Esophagus (tissue), 2 donors: ENCODE data around the gene EDNRA. TPM values are rescaled to one million over a fixed set of nuclear protein-coding genes. Genes with fewer than 3 reads are reported as not detected.

Experiments used
- H3K27ac ChIP-seq, 2 donors: one replicate each; pipeline ENCODE4 v1.5.1; 2013; ENCODE audit warnings: low read depth in 2 of 2, mild to moderate bottlenecking in 2 of 2, inconsistent platforms in 1 of 2, low read length in 1 of 2, moderate library complexity in 1 of 2
- H3K27me3 ChIP-seq, 2 donors: one replicate each; pipeline ENCODE4 v1.6.1; 2013; ENCODE audit warnings: low read length in 2 of 2, control low read depth in 1 of 2, mild to moderate bottlenecking in 1 of 2; ENCODE audit not compliant: insufficient read depth in 2 of 2, control insufficient read depth in 1 of 2
- H3K36me3 ChIP-seq, 2 donors: one replicate each; pipeline ENCODE4 v1.6.1; 2013; ENCODE audit warnings: low read length in 1 of 2; ENCODE audit not compliant: control insufficient read depth in 2 of 2, insufficient read depth in 2 of 2
- H3K4me1 ChIP-seq, 2 donors: one replicate each; pipeline ENCODE4 v1.6.1; 2013; ENCODE audit warnings: low read length in 1 of 2; ENCODE audit not compliant: control insufficient read depth in 2 of 2, insufficient read depth in 2 of 2
- H3K4me3 ChIP-seq, 2 donors: one replicate each; pipeline ENCODE4 v1.5.1; 2013; ENCODE audit warnings: low read length in 2 of 2, mild to moderate bottlenecking in 2 of 2, low read depth in 1 of 2, moderate library complexity in 1 of 2
- H3K9me3 ChIP-seq, 2 donors: one replicate each; pipeline ENCODE4 v1.6.1; 2013; ENCODE audit warnings: mild to moderate bottlenecking in 2 of 2, low read depth in 1 of 2, low read length in 1 of 2, moderate library complexity in 1 of 2; ENCODE audit not compliant: control insufficient read depth in 2 of 2, insufficient read depth in 1 of 2
- WGBS, 2 donors: extraction: QIAGEN DNeasy Blood & Tissue Kit; methylation state at CpG; one replicate each; pipeline ENCODE4 v1.1.7; 2013; 5-methylcytosine and 5-hydroxymethylcytosine counted together
- polyA plus RNA-seq, 2 donors: library from polyadenylated mRNA; stranded (reverse); fragments of 200-250 nt; gene quantifications; one replicate each; pipeline ENCODE4 v1.2.3, GENCODE V29; 2013
- donor health status: healthy with polysubstance abuse.
- donor health status: Bipolar disorder and iron deficiency.

The EDNRA gene
- polyA plus RNA-seq, 2 donors, result 0.49 to 1.6 TPM

DNA sequence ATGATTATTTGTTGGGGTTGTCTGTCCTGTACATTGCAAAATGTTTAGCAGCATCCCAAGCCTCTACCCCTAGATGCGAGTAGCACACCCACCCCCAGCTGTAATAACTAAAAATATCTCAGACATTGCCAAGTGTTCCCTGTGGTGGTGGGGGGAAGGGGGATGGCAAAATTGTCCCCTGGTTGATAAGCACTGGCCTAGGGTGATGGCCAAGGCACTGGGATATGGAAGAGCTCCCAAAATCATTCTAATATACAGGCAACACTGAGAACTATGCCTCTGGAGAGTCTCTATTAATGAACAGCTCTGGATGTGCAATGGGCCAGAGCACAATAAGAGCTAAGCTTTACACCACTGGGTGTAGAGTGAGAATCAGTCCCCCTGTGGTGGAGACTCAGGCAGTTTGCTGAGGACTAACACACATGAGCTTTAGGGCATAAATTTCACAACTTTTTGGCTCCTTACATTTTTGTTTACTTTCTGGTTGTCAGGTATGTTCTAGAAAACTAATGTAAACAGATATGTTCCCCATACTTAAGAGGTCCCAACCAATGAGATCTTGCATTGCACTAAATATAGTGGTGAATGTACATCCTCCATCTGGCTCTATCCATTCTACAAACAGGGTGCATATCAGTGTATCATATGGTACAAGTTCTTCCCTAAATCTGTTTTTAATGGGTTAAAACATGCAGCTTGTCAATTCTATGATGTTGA is 34.5 kb downstream of the EDNRA start:
- WGBS, 2 donors, result 82 to 100% methylated on average over 1 of the region's 1 CpG
- no peaks in the 10 kb centered on the region for H3K36me3 ChIP-seq
- no peak overlapping the region for H3K4me3 ChIP-seq
- H3K27me3 ChIP-seq, result no peaks in the 10 kb centered on the region
- H3K9me3 ChIP-seq, result no peaks in the 10 kb centered on the region
- no peak overlapping the region for H3K27ac ChIP-seq
- no peaks in the 10 kb centered on the region for H3K4me1 ChIP-seq

DNA sequence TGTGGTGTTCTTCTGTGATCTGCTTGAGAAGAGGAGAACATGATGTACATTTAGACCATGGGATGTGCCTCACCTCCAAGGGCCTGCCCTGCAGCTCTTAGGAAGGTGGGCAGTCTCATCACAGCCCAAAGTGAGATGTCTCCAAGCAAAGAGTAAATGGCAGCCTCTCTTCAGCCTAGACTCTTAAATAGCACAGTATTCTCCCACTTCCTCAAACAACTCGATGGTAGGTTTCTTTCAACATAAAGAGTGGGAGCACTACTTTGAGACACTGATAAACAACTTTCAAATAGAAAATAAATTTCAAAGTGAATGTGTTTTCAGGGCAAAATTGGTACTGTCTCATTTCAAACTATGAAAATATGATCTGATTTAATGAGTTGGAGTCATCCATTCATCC is 35.2 kb downstream of the EDNRA start:
- Histone ChIP-seq H3K27ac (no peak overlapping the region), H3K4me1 (no peaks in the 10 kb centered on the region), H3K9me3 (no peaks in the 10 kb centered on the region), H3K4me3 (no peak overlapping the region), H3K36me3 (no peaks in the 10 kb centered on the region), H3K27me3 (no peaks in the 10 kb centered on the region)
- WGBS, 2 donors, result 46 to 66% methylated on average over 1 of the region's 1 CpG

DNA sequence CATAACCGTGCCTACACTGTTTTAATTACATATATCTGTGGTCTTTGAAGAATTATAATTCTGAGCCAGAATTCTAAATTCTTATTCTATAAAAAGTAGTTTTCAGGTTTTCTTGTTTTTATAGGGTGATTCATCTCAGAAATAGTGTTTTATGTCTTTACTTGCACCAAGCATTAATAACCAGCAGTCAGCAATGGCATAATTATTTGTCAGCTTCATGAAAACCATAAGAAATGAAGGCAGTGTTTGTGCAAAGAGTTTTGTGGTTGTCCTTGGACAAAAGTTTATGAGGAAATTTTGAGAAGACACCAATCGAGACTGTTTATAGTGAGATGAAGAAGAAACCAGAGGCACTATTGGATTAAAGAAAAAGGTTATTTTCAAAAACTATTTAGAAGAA is 37.2 kb downstream of the EDNRA start:
- H3K9me3 ChIP-seq, result no peaks in the 10 kb centered on the region
- no peak overlapping the region for H3K4me3 ChIP-seq
- H3K4me1 ChIP-seq, result no peaks in the 10 kb centered on the region
- WGBS, 2 donors, result 81 to 84% methylated on average over 2 of the region's 2 CpGs
- no peaks in the 10 kb centered on the region for H3K27me3 ChIP-seq
- H3K36me3 ChIP-seq, result no peaks in the 10 kb centered on the region
- H3K27ac ChIP-seq, result no peak overlapping the region

DNA sequence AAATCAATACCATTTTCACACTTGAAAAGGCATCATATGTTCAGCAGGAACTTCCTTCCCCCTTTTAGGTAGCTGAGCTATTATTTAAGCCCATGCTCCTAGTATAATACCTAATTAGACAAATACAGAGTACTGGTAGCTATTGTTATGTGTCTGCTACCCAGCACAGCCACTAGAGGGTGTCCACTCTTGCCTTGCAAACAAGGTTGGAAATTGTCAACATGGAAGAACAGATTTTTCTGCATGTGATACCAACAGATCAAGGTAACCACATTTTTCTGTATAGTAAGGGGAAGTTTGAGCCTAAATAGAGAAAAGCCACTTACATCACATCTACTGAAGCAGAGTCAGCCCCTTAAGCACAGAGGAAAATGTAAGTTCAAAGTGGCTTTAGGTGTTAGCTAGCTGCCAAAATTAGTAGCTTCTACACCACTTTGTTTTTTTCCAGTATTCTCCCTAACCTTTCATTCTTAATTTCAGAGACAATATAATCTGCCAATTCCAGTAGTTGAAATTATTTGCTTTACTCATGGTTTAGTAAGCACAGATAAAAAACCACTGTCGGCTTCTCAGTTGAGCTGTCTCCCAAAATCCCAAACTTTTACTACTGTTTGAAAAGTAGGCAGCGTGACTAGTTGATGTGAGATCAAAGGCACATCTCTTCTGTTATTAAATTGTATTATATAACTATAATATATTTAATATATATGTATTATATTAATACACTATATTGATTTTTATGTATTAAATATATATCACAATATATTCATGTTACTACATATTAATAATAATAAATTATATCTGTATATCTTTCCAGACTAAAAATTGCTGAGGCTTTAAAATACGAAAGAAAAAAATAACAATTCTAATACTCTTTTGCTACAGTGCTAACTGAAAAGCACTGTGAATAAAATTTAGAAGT is 38.2 kb downstream of the EDNRA start:
- H3K27ac ChIP-seq, result no peak overlapping the region

DNA sequence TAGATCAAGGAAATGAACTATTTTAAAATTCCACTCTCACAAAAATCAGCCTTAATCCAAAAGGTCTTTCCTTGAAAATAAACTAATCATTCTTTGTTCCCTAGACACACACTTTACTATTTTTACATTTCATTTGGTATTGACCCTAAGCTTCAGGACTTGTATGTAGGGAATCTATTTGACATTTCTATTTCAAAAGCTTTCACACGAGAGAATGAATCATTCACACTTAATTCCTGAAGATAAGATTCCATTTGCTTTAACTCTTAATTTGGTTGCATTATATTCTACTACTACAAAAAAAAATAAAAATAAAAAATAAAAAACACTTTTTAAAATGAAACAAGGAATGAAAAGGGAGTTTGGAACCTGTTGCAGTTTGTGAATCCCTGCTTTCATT is 43.7 kb downstream of the EDNRA start:
- WGBS, 2 donors, result 25 to 34% methylated on average over 1 of the region's 1 CpG
- Histone ChIP-seq H3K36me3 (no peaks in the 10 kb centered on the region), H3K4me3 (no peak overlapping the region), H3K27ac (no peak overlapping the region), H3K4me1 (no peaks in the 10 kb centered on the region), H3K9me3 (no peaks in the 10 kb centered on the region), H3K27me3 (no peaks in the 10 kb centered on the region)

More for the DNA sequence above, 38.2 kb downstream of the EDNRA start:
- Histone ChIP-seq H3K4me3 (no peak overlapping the region), H3K36me3 (no peaks in the 10 kb centered on the region), H3K9me3 (no peaks in the 10 kb centered on the region), H3K4me1 (no peaks in the 10 kb centered on the region), H3K27me3 (no peaks in the 10 kb centered on the region)
- 89 to 92% methylated on average over 3 of the region's 3 CpGs for WGBS, 2 donors

DNA sequence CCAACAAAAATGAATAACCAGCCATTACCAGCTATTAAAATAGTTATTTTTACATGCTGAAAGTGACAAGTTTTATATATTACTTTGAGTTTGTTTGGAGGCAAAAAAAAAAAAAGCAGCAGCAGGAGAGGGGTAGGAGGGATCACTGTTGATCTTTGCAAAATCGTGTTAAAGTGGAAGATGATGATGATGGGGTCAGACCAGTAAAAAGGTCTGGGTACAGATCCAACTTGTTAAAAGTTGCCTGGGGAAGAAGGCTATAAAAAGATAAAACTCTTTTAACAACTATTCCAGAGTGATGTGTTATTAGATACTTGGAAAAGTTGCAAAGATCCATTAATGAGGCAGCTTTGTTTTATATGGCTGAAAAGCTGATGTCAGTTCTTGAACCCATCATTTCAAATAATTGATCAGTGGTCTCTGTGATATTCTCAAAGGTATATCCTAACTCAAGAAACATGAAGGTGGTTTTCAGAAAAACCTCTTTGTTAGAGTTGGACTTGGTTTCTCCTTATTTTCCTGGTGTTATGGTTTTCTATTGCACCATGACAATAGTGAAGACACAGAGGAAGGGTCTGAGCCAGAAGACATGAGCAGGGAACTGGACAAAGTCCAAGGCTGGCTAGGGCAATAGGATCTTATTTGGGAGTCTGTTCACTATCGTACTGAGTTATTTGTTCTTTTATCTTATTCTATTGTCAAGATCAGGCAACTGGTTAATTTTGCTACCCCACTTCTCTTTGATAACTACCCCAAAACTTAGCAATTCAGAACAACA is 44.8 kb downstream of the EDNRA start:
- Histone ChIP-seq H3K4me1 (no peaks in the 10 kb centered on the region), H3K27me3 (no peaks in the 10 kb centered on the region), H3K4me3 (no peak overlapping the region), H3K9me3 (no peaks in the 10 kb centered on the region), H3K27ac (no peak overlapping the region), H3K36me3 (no peaks in the 10 kb centered on the region)
- 55 to 56% methylated on average over 2 of the region's 2 CpGs for whole genome bisulfite sequencing, 2 donors

DNA sequence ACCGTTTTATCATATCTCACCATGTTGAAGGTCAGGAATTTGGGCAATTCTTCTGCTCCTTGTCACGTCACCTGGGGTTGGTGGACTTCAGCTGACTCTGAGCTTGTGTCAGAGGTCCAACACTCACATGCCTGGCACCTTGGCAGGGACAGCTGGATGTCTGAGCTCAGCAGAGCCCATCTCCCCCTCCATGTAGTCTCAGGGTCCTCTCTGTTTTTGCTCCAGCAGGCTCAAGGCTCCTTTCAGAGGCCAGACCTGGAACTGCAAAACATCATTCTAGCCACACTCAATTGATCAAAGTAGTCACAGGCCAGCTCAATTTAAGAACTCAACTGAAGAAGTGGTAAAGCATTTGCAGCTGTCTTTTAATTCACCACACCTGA is 45.4 kb downstream of the EDNRA start:
- H3K27me3 ChIP-seq, result no peaks in the 10 kb centered on the region
- no peaks in the 10 kb centered on the region for H3K36me3 ChIP-seq
- H3K27ac ChIP-seq, result no peak overlapping the region
- no peaks in the 10 kb centered on the region for H3K4me1 ChIP-seq
- H3K9me3 ChIP-seq, result no peaks in the 10 kb centered on the region
- no peak overlapping the region for H3K4me3 ChIP-seq
- WGBS, 2 donors, result 76 to 82% methylated on average over 2 of the region's 2 CpGs

DNA sequence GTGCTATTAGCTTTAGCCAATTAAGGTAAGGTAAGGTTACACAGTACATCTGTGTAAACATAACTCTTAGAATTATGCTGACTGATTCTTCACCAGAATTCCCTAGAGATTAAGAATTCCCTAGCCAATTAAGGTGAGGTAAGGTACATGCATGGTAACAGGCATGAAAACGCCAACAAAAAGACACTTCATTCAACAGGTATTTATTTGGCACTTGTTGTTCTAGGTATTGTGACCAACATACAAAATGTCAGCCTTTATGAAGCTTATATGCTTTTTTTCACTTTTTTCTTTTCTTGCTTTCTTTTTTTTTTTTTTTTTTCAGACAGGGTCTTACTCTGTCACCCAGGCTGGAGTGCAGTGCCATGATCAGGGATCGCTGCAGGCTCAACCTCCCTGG is 47.2 kb downstream of the EDNRA start:
- no peaks in the 10 kb centered on the region for H3K4me1 ChIP-seq
- WGBS, 2 donors, result 92 to 96% methylated on average over 2 of the region's 2 CpGs
- no peaks in the 10 kb centered on the region for H3K9me3 ChIP-seq

DNA sequence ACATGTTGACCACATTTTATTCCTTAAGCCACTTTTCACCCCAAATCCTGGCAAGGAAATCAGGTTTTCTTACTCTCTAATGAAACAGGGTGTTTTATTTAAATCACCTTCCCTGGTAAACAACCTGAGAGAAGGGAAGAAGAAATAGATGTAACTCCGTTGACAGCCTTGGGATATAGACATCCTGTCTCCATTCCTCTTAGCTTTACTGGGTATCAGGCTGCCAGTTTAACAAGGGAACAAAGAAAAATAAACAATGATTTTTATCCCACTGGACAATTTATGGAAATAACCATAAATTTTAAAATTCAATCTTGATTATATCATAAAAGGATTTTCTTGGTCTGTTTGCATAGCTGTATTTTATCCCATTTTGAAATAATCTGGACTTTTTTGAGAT is 49.2 kb downstream of the EDNRA start:
- 78 to 88% methylated on average over 1 of the region's 1 CpG for WGBS, 2 donors
- no peaks in the 10 kb centered on the region for H3K4me1 ChIP-seq
- H3K9me3 ChIP-seq, result no peaks in the 10 kb centered on the region
- H3K4me3 ChIP-seq, result no peak overlapping the region
- no peak overlapping the region for H3K27ac ChIP-seq
- H3K36me3 ChIP-seq, result peaks cover 0 to under 1% of the 10 kb centered on the region in 2 donors
- H3K27me3 ChIP-seq, result no peaks in the 10 kb centered on the region

More for the DNA sequence above, 47.2 kb downstream of the EDNRA start:
- no peak overlapping the region for H3K4me3 ChIP-seq
- no peak overlapping the region for H3K27ac ChIP-seq
- no peaks in the 10 kb centered on the region for H3K27me3 ChIP-seq
- no peaks in the 10 kb centered on the region for H3K36me3 ChIP-seq
